ENCODE results near the gene ZNF737. TPM values are rescaled to one million over a fixed set of nuclear protein-coding genes. Genes with fewer than 3 reads are reported as not detected.

ZNF737 gene
- 7.0 and 11.2 TPM in 2 replicates for total RNA-seq

GRCh38 chr19:20565321-20566018 lies at the start of gene ZNF737:
TSS of gene ZNF737 (minus strand) at chr19:20565781. CDS start at chr19:20565640, 141 bp downstream.

Other genes starting within 250 kb of the ZNF737 start
- gene ZNF626, start 95.8 kb upstream of the ZNF737 start, total RNA-seq = 6.2 and 10.9 TPM in 2 replicates
- 1.1 and 2.1 TPM in 2 replicates for gene ZNF66, start 210.5 kb upstream of the ZNF737 start, total RNA-seq